ENCODE results near the gene CYTH2. TPM values are rescaled to one million over a fixed set of nuclear protein-coding genes. Genes with fewer than 3 reads are reported as not detected.

Gene CYTH2
- total and polyA plus RNA-seq, 9 of the 15 experiments (the other 6 are each of a cell fraction or from before 2014, with no cell fraction given): 1.8 to 45.2 (median 23.8) TPM

- no peak for TF ChIP-seq CBX2 (IDR thresholded peaks at IDR 0.05; ENCODE audit: insufficient read depth, low read length, poor library complexity, severe bottlenecking)
- no peak for TF ChIP-seq TAF7 (tag; IDR thresholded peaks at IDR 0.05)
- TF ChIP-seq, protein P1, sequence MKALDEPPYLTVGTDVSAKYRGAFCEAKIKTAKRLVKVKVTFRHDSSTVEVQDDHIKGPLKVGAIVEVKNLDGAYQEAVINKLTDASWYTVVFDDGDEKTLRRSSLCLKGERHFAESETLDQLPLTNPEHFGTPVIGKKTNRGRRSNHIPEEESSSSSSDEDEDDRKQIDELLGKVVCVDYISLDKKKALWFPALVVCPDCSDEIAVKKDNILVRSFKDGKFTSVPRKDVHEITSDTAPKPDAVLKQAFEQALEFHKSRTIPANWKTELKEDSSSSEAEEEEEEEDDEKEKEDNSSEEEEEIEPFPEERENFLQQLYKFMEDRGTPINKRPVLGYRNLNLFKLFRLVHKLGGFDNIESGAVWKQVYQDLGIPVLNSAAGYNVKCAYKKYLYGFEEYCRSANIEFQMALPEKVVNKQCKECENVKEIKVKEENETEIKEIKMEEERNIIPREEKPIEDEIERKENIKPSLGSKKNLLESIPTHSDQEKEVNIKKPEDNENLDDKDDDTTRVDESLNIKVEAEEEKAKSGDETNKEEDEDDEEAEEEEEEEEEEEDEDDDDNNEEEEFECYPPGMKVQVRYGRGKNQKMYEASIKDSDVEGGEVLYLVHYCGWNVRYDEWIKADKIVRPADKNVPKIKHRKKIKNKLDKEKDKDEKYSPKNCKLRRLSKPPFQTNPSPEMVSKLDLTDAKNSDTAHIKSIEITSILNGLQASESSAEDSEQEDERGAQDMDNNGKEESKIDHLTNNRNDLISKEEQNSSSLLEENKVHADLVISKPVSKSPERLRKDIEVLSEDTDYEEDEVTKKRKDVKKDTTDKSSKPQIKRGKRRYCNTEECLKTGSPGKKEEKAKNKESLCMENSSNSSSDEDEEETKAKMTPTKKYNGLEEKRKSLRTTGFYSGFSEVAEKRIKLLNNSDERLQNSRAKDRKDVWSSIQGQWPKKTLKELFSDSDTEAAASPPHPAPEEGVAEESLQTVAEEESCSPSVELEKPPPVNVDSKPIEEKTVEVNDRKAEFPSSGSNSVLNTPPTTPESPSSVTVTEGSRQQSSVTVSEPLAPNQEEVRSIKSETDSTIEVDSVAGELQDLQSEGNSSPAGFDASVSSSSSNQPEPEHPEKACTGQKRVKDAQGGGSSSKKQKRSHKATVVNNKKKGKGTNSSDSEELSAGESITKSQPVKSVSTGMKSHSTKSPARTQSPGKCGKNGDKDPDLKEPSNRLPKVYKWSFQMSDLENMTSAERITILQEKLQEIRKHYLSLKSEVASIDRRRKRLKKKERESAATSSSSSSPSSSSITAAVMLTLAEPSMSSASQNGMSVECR (CRISPR knock-in tag; IDR thresholded peaks at IDR 0.05): no peak
- no peak for TF ChIP-seq ZNF717 (CRISPR knock-in tag; IDR thresholded peaks at IDR 0.05)
Measured at GRCh38 chr19:48512504-48513288, 43.5 kb downstream of the CYTH2 start (continued).

Data from K562 (cell line).